WERI-Rb-1 (cell line): Measurements from ENCODE around the gene MAP4K3.

Experiments
- DNase-seq: peaks from one replicate; pipeline ENCODE4 v3.0.0-alpha.2; 2020
- H3K27ac ChIP-seq: fragments of 250-450 bp; sonication (Bioruptor Pico); 2 replicates; pipeline ENCODE4 v1.5.1; 2020; ENCODE audit warnings: mild to moderate bottlenecking, moderate library complexity
- H3K27me3 ChIP-seq: fragments of 250-450 bp; sonication (Bioruptor Pico); 2 replicates; pipeline ENCODE4 v1.5.1; 2021; ENCODE audit warnings: mild to moderate bottlenecking, low read depth, moderate library complexity; ENCODE audit not compliant: insufficient read depth, severe bottlenecking
- H3K36me3 ChIP-seq: fragments of 250-450 bp; sonication (Bioruptor Pico); 2 replicates; pipeline ENCODE4 v1.5.1; 2020; ENCODE audit warnings: mild to moderate bottlenecking, moderate library complexity
- H3K4me3 ChIP-seq: 2 replicates; pipeline ENCODE4 v1.5.1; 2011; ENCODE audit warnings: low read depth, mild to moderate bottlenecking, control low read depth, low read length
- H3K9me3 ChIP-seq: fragments of 250-450 bp; sonication (Bioruptor Pico); 2 replicates; pipeline ENCODE4 v1.5.1; 2021; ENCODE audit warnings: mild to moderate bottlenecking, moderate library complexity; ENCODE audit not compliant: severe bottlenecking
- CTCF ChIP-seq: IDR thresholded peaks from 2 replicates; pipeline ENCODE4 v1.5.1; 2011; ENCODE audit warnings: low read depth, mild to moderate bottlenecking, control low read depth, inconsistent platforms, low read length

MAP4K3 gene

GRCh38 chr2:39451954-39452353 is 14.9 kb upstream of the MAP4K3 start:
- no peak for DNase-seq
- H3K4me3 ChIP-seq = no peak overlapping the region
- no peak for TF ChIP-seq CTCF

DNA sequence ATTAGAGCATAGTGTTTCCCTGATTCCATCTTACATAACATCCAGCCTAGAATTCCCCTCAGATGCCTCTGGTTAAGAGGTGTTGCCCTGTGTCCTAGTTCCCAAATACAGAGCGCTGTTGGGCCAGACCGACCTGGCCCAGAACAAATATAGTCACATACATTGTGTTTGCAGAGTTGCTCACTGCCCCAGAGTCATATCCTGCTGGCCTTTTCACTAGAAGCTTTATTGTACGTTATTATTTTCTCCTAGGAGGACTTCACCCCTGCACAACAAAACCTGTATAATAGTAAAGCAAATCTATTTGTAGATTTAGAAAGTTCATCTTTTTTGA is 11.1 kb upstream of the MAP4K3 start:
- Histone ChIP-seq H3K4me3 (no peak overlapping the region), H3K36me3 (no peaks in the 10 kb centered on the region), H3K27ac (no peak overlapping the region), H3K27me3 (no peaks in the 10 kb centered on the region), H3K9me3 (no peaks in the 10 kb centered on the region)
- DNase-seq = no peak
- no peak for TF ChIP-seq CTCF

More at GRCh38 chr2:39451954-39452353, 14.9 kb upstream of the MAP4K3 start:
- Histone ChIP-seq H3K27ac (no peak overlapping the region), H3K27me3 (no peaks in the 10 kb centered on the region), H3K9me3 (no peaks in the 10 kb centered on the region), H3K36me3 (no peaks in the 10 kb centered on the region)

GRCh38 chr2:39447266-39448168 is 10.4 kb upstream of the MAP4K3 start:
- H3K4me3 ChIP-seq = no peak overlapping the region
- no peak for TF ChIP-seq CTCF
- no peak for DNase-seq
- no peaks in the 10 kb centered on the region for H3K27me3 ChIP-seq
- no peaks in the 10 kb centered on the region for H3K9me3 ChIP-seq
- no peak overlapping the region for H3K27ac ChIP-seq
- H3K36me3 ChIP-seq = no peaks in the 10 kb centered on the region

DNA sequence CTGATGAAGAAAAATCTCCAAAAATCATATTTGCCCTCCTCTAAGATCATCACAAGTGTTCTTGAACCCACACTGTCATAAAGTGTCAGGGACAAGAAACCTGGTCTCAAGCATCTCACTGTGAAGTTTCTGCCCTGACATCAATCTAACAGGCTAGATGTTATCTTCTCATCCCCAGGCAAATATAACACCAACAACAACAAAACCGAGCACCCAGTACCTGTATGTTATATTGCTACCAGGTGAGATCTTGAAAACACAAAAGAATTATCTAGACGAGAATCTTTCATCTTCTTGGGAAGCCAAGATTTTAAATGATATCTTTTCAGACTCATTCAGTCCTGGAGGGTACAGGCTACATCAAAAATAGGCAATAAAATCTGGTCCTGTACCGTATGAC is 8.8 kb upstream of the MAP4K3 start:
- H3K27me3 ChIP-seq = no peaks in the 10 kb centered on the region
- no peak overlapping the region for H3K27ac ChIP-seq
- no peaks in the 10 kb centered on the region for H3K9me3 ChIP-seq
- no peak overlapping the region for H3K4me3 ChIP-seq
- no peak for TF ChIP-seq CTCF
- no peak for DNase-seq
- no peaks in the 10 kb centered on the region for H3K36me3 ChIP-seq

GRCh38 chr2:39443009-39443408 is 5.9 kb upstream of the MAP4K3 start:
- no peak overlapping the region for H3K4me3 ChIP-seq
- no peak for TF ChIP-seq CTCF
- H3K9me3 ChIP-seq = no peaks in the 10 kb centered on the region
- no peaks in the 10 kb centered on the region for H3K27me3 ChIP-seq
- no peak overlapping the region for H3K27ac ChIP-seq
- no peaks in the 10 kb centered on the region for H3K36me3 ChIP-seq
- DNase-seq = no peak
